Adrenal gland (tissue), 12 donors: Measurements from ENCODE around the gene CDH15. TPM values are rescaled to one million over a fixed set of nuclear protein-coding genes. Genes with fewer than 3 reads are reported as not detected.

ENCODE experiments used
- DNase-seq, 7 donors: peaks; one replicate each; pipeline ENCODE4 v3.0.0-alpha.2; 2019 to 2020
- H3K27ac ChIP-seq, 5 donors: fragments of 200-600 bp; sonication (generic) in 4 of 5; 1 replicate in 3 of 5; 2 replicates in 2 of 5; pipeline versions ENCODE4 v1.5.1 to v1.8.0; 2016 to 2020; ENCODE audit warnings: mild to moderate bottlenecking in 1 of 5
- H3K27me3 ChIP-seq: fragments of 200-600 bp; 2 replicates; pipeline ENCODE4 v1.8.0; 2021
- H3K36me3 ChIP-seq, 2 donors: fragments of 200-600 bp; replicated peaks in 1 of 2; 1 replicate in 1 of 2; 2 replicates in 1 of 2; pipeline versions ENCODE4 v1.5.1 to v1.8.0; 2018 to 2022
- H3K4me1 ChIP-seq, 2 donors: fragments of 200-600 bp; replicated peaks in 1 of 2; 1 replicate in 1 of 2; 2 replicates in 1 of 2; pipeline versions ENCODE4 v1.5.1 to v1.8.0; 2018 to 2021
- H3K4me3 ChIP-seq, 4 donors: fragments of 200-600 bp; sonication (generic) in 3 of 4; one replicate each; pipeline ENCODE4 v1.5.1; 2016 to 2018
- H3K9me3 ChIP-seq, 3 donors: fragments of 200-600 bp; sonication (generic) in 1 of 3; replicated peaks in 1 of 3; 1 replicate in 2 of 3; 2 replicates in 1 of 3; pipeline versions ENCODE4 v1.5.1 to v1.8.0; 2016 to 2021
- CTCF ChIP-seq, 6 experiments: fragments of 450-650 bp in 4 of 6; fragments of 200-600 bp in 2 of 6; sonication (generic) in 1 of 6; IDR thresholded peaks; 1 replicate in 5 of 6; 2 replicates in 1 of 6; pipeline versions ENCODE4 v1.5.1 to v1.8.0; 2016 to 2021; ENCODE audit warnings: antibody characterized with exemption in 6 of 6, mild to moderate bottlenecking in 2 of 6, moderate library complexity in 1 of 6
- POLR2A ChIP-seq, 2 donors: fragments of 450-650 bp; IDR thresholded peaks; one replicate each; pipeline ENCODE4 v1.6.1; 2017; ENCODE audit warnings: antibody characterized with exemption in 2 of 2, mild to moderate bottlenecking in 2 of 2, moderate library complexity in 1 of 2
- WGBS, 4 donors: extraction: QIAGEN DNeasy Blood & Tissue Kit in 2 of 4; methylation state at CpG; one replicate each; pipeline versions ENCODE4 v1.1.5 to v1.1.7; 2013 to 2017; 5-methylcytosine and 5-hydroxymethylcytosine counted together
- intact Hi-C, 2 donors: fragments of 100-400 bp; cut with DNase I; formaldehyde crosslinking; loops; one replicate each; pipeline versions ENCODE4 v1.14.1 to v1.15.0; 2022 to 2023
- polyA plus RNA-seq, 3 donors: library from polyadenylated mRNA; stranded (reverse); fragments of 200-250 nt in 2 of 3; fragments of 350-450 nt in 1 of 3; fragmentation: Illumina TruSeq in 1 of 3; extraction: RNeasy Lipid Tissue Mini Kit (QIAGEN cat#74804) in 1 of 3; gene quantifications; one replicate each; pipeline ENCODE4 v1.2.3, GENCODE V29; 2013 to 2014
- total RNA-seq, 9 donors: library from RNA; depleted of rRNA in 4 of 9; stranded (reverse); fragments of >200 nt in 4 of 9; fragments of 120-200 nt in 1 of 9; fragmentation: NEBNext Ultra II Directional in 1 of 9; extraction: Animal tissue kit (Norgen Biotek cat#: 25700) in 1 of 9; gene quantifications; one replicate each; pipeline versions ENCODE4 v1.1.0 to v1.2.4, GENCODE V29; 2013 to 2023
- donor health status: healthy with polysubstance abuse.
- donor health status: Bipolar disorder and iron deficiency.
- donor health status: DM: yes; HTN: yes; CAD: no.
- donor health status: DM: no; HTN: no; CAD: no.
- donor health status: DM: no; HTN: no; CAD: no.
- donor health status: DM: yes; HTN: yes; CAD: no.

Gene CDH15
- total and polyA plus RNA-seq, 12 donors: 0.05 to 0.32 (median 0.17) TPM; not detected in 1

GRCh38 chr16:89172528-89173173 is 1.1 kb downstream of the CDH15 start:
- peaks cover 9% of the 10 kb centered on the region for H3K27me3 ChIP-seq
- 49 to 72% (median 66%) methylated on average over 7 to 13 of the region's 13 CpGs for WGBS, 4 donors
- intact Hi-C loops: no loop called here
- no peaks in the 10 kb centered on the region for H3K36me3 ChIP-seq
- no peak overlapping the region for H3K27ac ChIP-seq
- no peak for TF ChIP-seq CTCF (IDR thresholded peaks at IDR 0.05)
- no peak for TF ChIP-seq POLR2A (IDR thresholded peaks at IDR 0.05)
- DNase-seq: peak in 1 of 7 donors; percentile 19
- H3K9me3 ChIP-seq: no peaks in the 10 kb centered on the region
- no peak overlapping the region for H3K4me3 ChIP-seq
- peaks cover 4 to 6% of the 10 kb centered on the region in 2 donors for H3K4me1 ChIP-seq

GRCh38 chr16:89173174-89173921 is 1.8 kb downstream of the CDH15 start:
- H3K27me3 ChIP-seq: peaks cover 6% of the 10 kb centered on the region
- intact Hi-C loops: no loop called here
- no peaks in the 10 kb centered on the region for H3K9me3 ChIP-seq
- H3K4me1 ChIP-seq: peaks cover 4 to 6% of the 10 kb centered on the region in 2 donors
- no peaks in the 10 kb centered on the region for H3K36me3 ChIP-seq
- TF ChIP-seq CTCF (IDR thresholded peaks at IDR 0.05) (no peak), POLR2A (IDR thresholded peaks at IDR 0.05) (no peak)
- WGBS, 4 donors: 49 to 79% (median 74%) methylated on average over 5 to 11 of the region's 11 CpGs
- no peak for DNase-seq
- H3K27ac ChIP-seq: no peak overlapping the region
- no peak overlapping the region for H3K4me3 ChIP-seq

GRCh38 chr16:89174055-89174827 is 2.7 kb downstream of the CDH15 start:
- no peak for DNase-seq
- intact Hi-C loops: no loop called here
- Histone ChIP-seq H3K4me3 (no peak overlapping the region), H3K4me1 (peaks cover 4 to 6% of the 10 kb centered on the region in 2 donors), H3K27me3 (no peaks in the 10 kb centered on the region), H3K9me3 (no peaks in the 10 kb centered on the region), H3K27ac (no peak overlapping the region), H3K36me3 (no peaks in the 10 kb centered on the region)
- TF ChIP-seq POLR2A (IDR thresholded peaks at IDR 0.05) (no peak), CTCF (IDR thresholded peaks at IDR 0.05) (no peak)
- 83 to 92% (median 87%) methylated on average over 17 to 23 of the region's 23 CpGs for WGBS, 4 donors

GRCh38 chr16:89174877-89175276 is 3.3 kb downstream of the CDH15 start:
- Histone ChIP-seq H3K27ac (no peak overlapping the region), H3K4me1 (peaks cover 4 to 6% of the 10 kb centered on the region in 2 donors), H3K4me3 (no peak overlapping the region), H3K36me3 (no peaks in the 10 kb centered on the region), H3K9me3 (no peaks in the 10 kb centered on the region), H3K27me3 (no peaks in the 10 kb centered on the region)
- TF ChIP-seq CTCF (IDR thresholded peaks at IDR 0.05) (no peak), POLR2A (IDR thresholded peaks at IDR 0.05) (no peak)
- intact Hi-C loops: no loop called here
- no peak for DNase-seq
- WGBS, 4 donors: 81 to 89% (median 82%) methylated on average over 8 to 14 of the region's 14 CpGs; no CpG with 5 or more reads in 1 of the 4 donors
